ENCODE data around the gene NHP2.

- no peak for TF ChIP-seq POLR2AphosphoS5 (IDR thresholded peaks at IDR 0.05; ENCODE audit: low read depth)
- TF ChIP-seq CTCF (conservative IDR thresholded peaks at IDR 0.05; ENCODE audit: low read depth in 2 of 2): no peak
- TF ChIP-seq ETS1 (IDR thresholded peaks at IDR 0.05): no peak
- no peak for TF ChIP-seq EZH2phosphoT487 (IDR thresholded peaks at IDR 0.05; ENCODE audit: unreplicated experiment)
- no peak for TF ChIP-seq EZH2 (IDR thresholded peaks at IDR 0.05; ENCODE audit: low read depth, unreplicated experiment)
- no peak for TF ChIP-seq REST (IDR thresholded peaks at IDR 0.05; ENCODE audit: unreplicated experiment)
- TF ChIP-seq CREB1 (CRISPR knock-in tag; IDR thresholded peaks at IDR 0.05; ENCODE audit: low read depth): no peak
Measured at GRCh38 chr5:178108446-178108845, 45.2 kb downstream of the NHP2 start.
